SHP77 (cell line): ENCODE measurements around the gene KRTAP10-9.
"Not testable (repeated sequence)": the region's sequence is repeated elsewhere in the genome, so short reads cannot be mapped to it uniquely, and the experiment has no call there.

Source experiments
- DNase-seq, 2 experiments: peaks; one replicate each; lab custom pipeline; 2025; lab: John Stamatoyannopoulos, UW

Gene KRTAP10-9

GRCh38 chr21:44615466-44615865 is 11.4 kb upstream of the KRTAP10-9 start:
- no peak for DNase-seq

- no peak for DNase-seq
Observed at GRCh38 chr21:44615911-44616590, 10.8 kb upstream of the KRTAP10-9 start.

GRCh38 chr21:44616591-44616926 is 10.3 kb upstream of the KRTAP10-9 start:
- no peak for DNase-seq

GRCh38 chr21:44617071-44617501 is 9.8 kb upstream of the KRTAP10-9 start:
- DNase-seq: no peak

GRCh38 chr21:44618504-44618903 is 8.4 kb upstream of the KRTAP10-9 start:
- no peak for DNase-seq

- DNase-seq: no peak
Observed at GRCh38 chr21:44618909-44619308, 8.0 kb upstream of the KRTAP10-9 start.

GRCh38 chr21:44619886-44620285 is 7.0 kb upstream of the KRTAP10-9 start:
- DNase-seq: no peak

GRCh38 chr21:44623575-44623974 is 3.3 kb upstream of the KRTAP10-9 start:
- DNase-seq: no peak

- no peak for DNase-seq
Observed at GRCh38 chr21:44625756-44626155, 1.1 kb upstream of the KRTAP10-9 start.

- DNase-seq: no peak
Observed at GRCh38 chr21:44626262-44626661, 631 bp upstream of the KRTAP10-9 start.

- DNase-seq: not testable (repeated sequence)
Observed at GRCh38 chr21:44627181-44627822, 409 bp downstream of the KRTAP10-9 start.

- not testable (repeated sequence) for DNase-seq
Observed at GRCh38 chr21:44627831-44628233, 939 bp downstream of the KRTAP10-9 start.

GRCh38 chr21:44628707-44629391 is 2.0 kb downstream of the KRTAP10-9 start:
- no peak for DNase-seq

GRCh38 chr21:44630440-44630839 is 3.5 kb downstream of the KRTAP10-9 start:
- DNase-seq: no peak

- no peak for DNase-seq
Observed at GRCh38 chr21:44632067-44632466, 5.2 kb downstream of the KRTAP10-9 start.

- DNase-seq: no peak
Observed at GRCh38 chr21:44636209-44637017, 9.5 kb downstream of the KRTAP10-9 start.

- peak; percentile 24 to 39 for DNase-seq
Observed at GRCh38 chr21:44637018-44637850, 10.3 kb downstream of the KRTAP10-9 start, which contains the start of gene KRTAP10-10. Gene KRTAP10-10, plus strand, starts transcription at chr21:44637356. Its CDS starts 62 bp downstream, at chr21:44637418.

GRCh38 chr21:44637851-44638348 is 11.0 kb downstream of the KRTAP10-9 start:
- peak in 1 of 2 experiments; percentile 44 for DNase-seq

GRCh38 chr21:44638506-44639330 is 11.8 kb downstream of the KRTAP10-9 start:
- not testable (repeated sequence) for DNase-seq

- DNase-seq: no peak
Observed at GRCh38 chr21:44639331-44639655, 12.4 kb downstream of the KRTAP10-9 start.
